RWPE1 (cell line): Measurements from ENCODE around the gene PCNX2.

Experiments
- CTCF ChIA-PET: fragments of 350-600 bp; sonication (Branson Sonifier 250); formaldehyde crosslinking; extraction: SDS; loops from one replicate; lab custom pipeline; 2021; lab: Yijun Ruan, JAX
- POLR2A ChIA-PET: fragments of 400-600 bp; formaldehyde crosslinking; extraction: SDS; loops from one replicate; lab custom pipeline; 2020; ENCODE audit warnings: antibody characterized with exemption; ENCODE audit not compliant: low non-redundant PET; lab: Yijun Ruan, JAX
- DNase-seq: peaks from one replicate; pipeline ENCODE4 v3.0.0; 2012; ENCODE audit warnings: low spot score
- H3K27ac ChIP-seq: fragments of 450-650 bp; 2 replicates; pipeline ENCODE4 v1.5.1; 2017
- CTCF ChIP-seq: fragments of 450-650 bp; conservative IDR thresholded peaks from 2 replicates; pipeline ENCODE4 v1.5.1; 2017; ENCODE audit warnings: low read depth, mild to moderate bottlenecking

PCNX2 gene

GRCh38 chr1:233240371-233240770 lies 55.2 kb downstream of the PCNX2 start:
- DNase-seq, result no peak
- CTCF ChIA-PET, result no interaction called here
- POLR2A ChIA-PET, result no interaction called here
- H3K27ac ChIP-seq, result no peak overlapping the region
- no peak for TF ChIP-seq CTCF

GRCh38 chr1:233238884-233239431 lies 56.6 kb downstream of the PCNX2 start:
- CTCF ChIA-PET, result no interaction called here
- POLR2A ChIA-PET, result no interaction called here
- TF ChIP-seq CTCF, result no peak
- H3K27ac ChIP-seq, result no peak overlapping the region
- DNase-seq, result no peak

- TF ChIP-seq CTCF, result no peak
- H3K27ac ChIP-seq, result no peak overlapping the region
- ChIA-PET CTCF (no interaction called here), POLR2A (no interaction called here)
- DNase-seq, result no peak
These were observed 57.9 kb downstream of the PCNX2 start for GRCh38 chr1:233237647-233238046.

- ChIA-PET CTCF (interaction anchor here (0.8 kb wide), 1 partner anchor 13 kb away, joined by 3 read pairs; no protein-coding TSS in a partner anchor), POLR2A (no interaction called here)
- no peak for DNase-seq
- no peak for TF ChIP-seq CTCF
- no peak overlapping the region for H3K27ac ChIP-seq
These were observed 62.0 kb downstream of the PCNX2 start for GRCh38 chr1:233233508-233234040.

GRCh38 chr1:233230011-233230410 lies 65.5 kb downstream of the PCNX2 start:
- POLR2A ChIA-PET, result no interaction called here
- no peak for TF ChIP-seq CTCF
- CTCF ChIA-PET, result no interaction called here
- no peak overlapping the region for H3K27ac ChIP-seq
- DNase-seq, result no peak

- POLR2A ChIA-PET, result no interaction called here
- TF ChIP-seq CTCF, result no peak
- no peak for DNase-seq
- H3K27ac ChIP-seq, result no peak overlapping the region
- CTCF ChIA-PET, result no interaction called here
These were observed 66.2 kb downstream of the PCNX2 start for GRCh38 chr1:233229288-233229687.
